ENCODE data around the gene FBN3.

- TF ChIP-seq, protein P1, sequence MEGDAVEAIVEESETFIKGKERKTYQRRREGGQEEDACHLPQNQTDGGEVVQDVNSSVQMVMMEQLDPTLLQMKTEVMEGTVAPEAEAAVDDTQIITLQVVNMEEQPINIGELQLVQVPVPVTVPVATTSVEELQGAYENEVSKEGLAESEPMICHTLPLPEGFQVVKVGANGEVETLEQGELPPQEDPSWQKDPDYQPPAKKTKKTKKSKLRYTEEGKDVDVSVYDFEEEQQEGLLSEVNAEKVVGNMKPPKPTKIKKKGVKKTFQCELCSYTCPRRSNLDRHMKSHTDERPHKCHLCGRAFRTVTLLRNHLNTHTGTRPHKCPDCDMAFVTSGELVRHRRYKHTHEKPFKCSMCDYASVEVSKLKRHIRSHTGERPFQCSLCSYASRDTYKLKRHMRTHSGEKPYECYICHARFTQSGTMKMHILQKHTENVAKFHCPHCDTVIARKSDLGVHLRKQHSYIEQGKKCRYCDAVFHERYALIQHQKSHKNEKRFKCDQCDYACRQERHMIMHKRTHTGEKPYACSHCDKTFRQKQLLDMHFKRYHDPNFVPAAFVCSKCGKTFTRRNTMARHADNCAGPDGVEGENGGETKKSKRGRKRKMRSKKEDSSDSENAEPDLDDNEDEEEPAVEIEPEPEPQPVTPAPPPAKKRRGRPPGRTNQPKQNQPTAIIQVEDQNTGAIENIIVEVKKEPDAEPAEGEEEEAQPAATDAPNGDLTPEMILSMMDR (IDR thresholded peaks at IDR 0.05), result no peak
- no peak for TF ChIP-seq ZFX (IDR thresholded peaks at IDR 0.05; ENCODE audit: borderline replicate concordance)
Measured at GRCh38 chr19:8021374-8021773, 128.0 kb downstream of the FBN3 start.
